Stromal cell of bone marrow (primary cell): Measurements from ENCODE around the gene CBLB.

Source experiments
- DNase-seq: peaks from one replicate; pipeline ENCODE4 v3.0.0-alpha.2; 2012; ENCODE audit warnings: low read depth

Gene CBLB

DNA sequence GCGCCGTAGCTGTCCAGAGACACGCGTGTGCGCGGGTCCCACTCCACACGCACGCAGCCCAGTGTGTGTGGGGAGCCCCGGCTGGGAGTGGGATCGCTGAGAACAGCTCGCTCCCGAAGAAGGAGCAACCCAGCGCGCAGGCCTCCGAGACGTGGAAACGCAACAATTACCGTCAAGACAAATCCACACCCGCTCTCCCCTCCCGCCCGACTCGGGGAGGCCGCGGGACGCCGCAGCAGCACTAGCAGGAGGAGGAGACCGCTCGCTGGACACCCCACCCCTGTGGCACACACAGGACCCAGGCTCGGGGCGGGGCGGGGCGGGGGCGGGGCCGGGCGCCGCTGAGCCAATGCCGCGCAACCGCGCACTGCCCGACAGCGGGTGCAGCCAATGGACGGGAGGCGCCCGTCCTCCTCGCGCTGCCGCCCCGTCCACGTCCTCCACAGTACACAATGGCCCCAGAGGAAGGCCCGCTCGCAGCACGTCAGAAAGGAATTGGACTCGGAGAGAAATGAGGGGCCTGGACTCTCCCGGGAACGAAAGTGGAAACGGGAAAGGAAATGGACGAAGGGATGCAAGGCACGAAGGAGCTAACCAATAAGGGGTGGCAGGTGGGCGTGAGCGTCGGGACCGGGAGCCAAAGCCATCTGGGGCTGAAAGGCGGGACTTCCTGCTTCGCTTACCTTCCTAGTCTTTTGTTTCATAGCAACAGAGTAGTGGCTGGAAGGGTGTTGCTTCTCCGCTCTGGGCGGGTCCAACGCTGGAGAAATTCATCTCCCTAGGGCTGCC is at the start of gene CBLB:
TSS of gene CBLB (minus strand) at position 271 of the 789 bp plus-strand sequence. CDS start 1,435 bp downstream, outside the sequence.
- DNase-seq, result peak; percentile 98

GRCh38 chr3:105916767-105917166 is 48.0 kb upstream of the CBLB start:
- DNase-seq, result no peak

DNA sequence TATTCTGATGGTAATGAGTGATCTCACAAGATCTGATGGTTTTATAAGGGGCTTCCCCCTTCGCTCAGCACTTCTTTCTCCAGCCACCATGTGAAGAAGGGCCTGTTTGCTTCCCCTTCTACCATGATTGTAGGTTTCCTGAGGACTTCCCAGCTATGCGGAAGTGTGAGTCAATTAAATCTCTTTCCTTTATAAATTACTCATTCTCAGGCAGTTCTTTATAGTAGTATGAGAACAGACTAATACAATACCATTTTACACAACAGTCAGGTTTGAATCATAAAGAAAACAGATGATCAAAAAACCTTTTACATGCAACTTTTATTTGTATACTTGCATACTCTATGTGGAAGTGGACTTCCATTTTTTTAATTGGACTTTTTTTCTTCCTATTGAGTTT is 46.7 kb upstream of the CBLB start:
- DNase-seq, result no peak

DNA sequence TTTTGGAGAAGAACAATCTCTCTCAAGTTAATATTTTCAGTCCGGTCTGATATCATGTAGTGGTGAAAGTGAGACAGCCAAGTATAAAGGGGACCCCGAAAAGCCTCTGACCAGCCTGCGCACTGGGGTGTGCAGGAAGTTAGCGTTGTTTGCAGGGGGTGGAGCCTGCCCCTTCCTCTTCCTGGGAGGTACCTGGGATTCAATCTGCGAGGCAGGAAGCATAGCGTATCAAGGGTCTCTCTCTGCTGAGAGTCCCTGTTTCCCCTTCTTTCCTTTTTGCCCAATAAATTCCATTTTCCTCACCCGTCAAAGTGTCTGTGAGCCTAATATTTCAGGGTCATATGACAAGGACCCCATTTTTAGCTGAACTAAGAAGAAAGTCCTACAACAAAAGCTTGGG is 44.8 kb upstream of the CBLB start:
- DNase-seq, result no peak

DNA sequence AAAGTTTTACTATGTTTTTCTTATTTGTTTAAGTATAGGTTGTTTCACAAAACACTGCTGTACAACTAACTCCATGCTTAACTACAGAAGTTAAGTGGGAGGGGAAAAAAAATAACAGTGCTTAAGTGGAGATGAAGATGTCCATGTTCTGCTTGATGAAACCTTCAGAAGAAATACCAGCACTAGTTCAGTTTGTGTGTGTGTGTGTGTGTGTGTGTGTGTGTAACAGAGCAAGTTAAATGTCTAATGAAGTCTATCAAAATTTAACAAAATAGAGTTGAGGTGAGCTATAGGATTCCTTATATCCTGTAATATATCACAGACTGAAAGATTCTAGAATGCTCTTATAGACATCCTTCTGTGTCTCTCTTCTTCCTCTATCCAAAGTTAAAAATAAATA is 44.1 kb upstream of the CBLB start:
- no peak for DNase-seq

GRCh38 chr3:105911496-105911895 is 42.7 kb upstream of the CBLB start:
- no peak for DNase-seq

- no peak for DNase-seq
Observed at GRCh38 chr3:105907777-105908176, 39.0 kb upstream of the CBLB start.

DNA sequence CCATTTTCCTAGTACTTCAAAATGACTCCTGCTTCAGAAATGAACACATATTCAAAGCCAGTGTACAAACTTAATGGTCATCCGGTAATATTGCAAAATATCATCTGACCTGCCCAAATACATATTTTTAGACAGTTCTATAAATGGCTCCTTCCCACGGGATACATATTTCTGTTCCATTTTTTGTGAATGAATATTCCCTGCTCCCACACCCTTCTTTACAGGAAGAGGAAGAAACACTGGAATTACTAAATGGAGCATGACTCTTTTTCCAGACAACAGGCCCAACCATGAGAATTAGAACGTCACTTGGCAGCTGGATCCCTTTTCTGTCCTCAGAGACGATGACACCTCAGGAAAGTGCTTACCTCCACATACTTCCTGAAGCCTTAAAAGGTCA is 38.0 kb upstream of the CBLB start:
- DNase-seq, result peak; percentile 96

- DNase-seq, result no peak
Observed at GRCh38 chr3:105906345-105906744, 37.5 kb upstream of the CBLB start.

DNA sequence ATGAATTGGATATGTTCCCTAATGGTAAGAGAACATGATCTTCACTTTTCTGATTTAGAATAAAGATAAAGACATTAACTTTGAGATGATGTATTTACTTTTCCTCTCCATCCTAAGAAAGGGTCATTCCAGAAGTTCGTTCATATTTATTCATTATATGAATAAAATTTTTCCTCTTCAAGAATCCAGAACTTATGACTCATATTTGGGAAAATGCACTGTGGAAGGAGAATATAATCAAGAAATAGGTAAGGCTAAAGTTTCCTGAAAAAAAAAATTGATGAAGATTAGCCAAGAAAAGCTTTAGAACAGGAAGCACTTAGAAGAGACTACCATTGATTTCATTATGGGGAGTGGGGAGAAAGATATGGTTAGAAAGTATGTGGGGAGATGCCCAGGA is 36.5 kb upstream of the CBLB start:
- no peak for DNase-seq

DNA sequence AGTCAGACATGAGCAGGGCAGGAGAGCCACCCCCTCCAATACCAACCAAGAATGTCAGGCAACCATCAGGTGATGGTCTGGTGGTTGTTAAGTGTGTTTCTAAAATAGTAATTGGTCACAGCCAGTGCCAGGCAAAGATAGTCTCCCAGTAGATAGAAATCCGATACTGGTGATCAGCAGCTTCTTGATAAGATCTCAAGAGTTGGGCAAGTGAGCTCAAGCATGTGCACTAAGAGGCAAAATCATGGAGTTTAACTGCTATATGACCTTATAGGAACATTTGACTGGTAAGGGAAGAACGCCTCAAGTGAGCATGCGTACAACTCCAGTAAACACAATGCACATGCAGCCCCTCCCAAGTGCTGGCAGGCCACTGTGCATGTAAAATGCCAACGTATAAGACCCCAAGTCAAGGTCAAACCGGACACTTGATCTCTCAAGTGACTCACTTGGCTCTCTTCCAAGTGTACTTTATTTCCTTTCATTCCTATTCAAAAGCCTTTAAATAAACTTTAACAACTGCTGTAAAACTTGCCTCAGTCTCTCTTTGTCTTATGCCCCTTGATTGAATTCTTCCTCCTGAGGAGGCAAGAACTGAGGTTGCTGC is 36.0 kb upstream of the CBLB start:
- no peak for DNase-seq

DNA sequence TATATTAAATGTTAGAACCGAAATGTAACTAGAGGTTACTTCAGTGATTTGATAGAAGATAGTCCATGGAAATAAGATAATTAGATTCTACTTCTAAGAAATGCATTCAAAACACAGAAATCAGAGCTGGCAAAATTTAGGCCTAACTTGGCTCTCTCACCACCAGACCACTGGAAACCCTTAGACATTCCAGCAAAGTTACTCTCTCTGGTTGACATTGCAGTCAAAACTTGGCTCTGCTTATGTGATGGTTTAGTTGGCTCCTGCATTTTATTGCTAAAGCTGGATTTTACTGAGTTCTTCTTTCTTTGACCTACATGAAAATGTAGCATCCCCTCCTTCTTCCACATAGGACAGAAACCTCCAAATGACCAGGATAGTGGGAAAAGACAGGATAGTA is 35.4 kb upstream of the CBLB start:
- DNase-seq, result no peak

DNA sequence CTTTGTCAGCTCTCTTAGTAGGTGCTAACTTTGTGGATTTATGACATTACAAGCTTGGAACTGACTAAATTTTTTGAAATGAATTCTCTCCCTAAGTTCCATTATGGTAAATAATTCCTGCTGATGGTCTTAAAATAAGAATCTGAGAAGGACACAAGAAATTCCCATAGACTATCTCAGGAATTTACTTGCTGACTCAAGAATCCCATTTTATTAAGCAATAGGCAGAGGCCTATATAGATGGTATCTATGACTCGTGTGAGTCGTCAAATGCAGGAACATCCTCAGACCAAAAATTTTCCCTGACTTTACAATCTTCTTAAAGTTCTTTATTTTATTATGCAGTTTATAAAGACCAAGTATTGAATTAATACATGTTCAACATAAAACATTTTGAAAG is 30.7 kb upstream of the CBLB start:
- no peak for DNase-seq

DNA sequence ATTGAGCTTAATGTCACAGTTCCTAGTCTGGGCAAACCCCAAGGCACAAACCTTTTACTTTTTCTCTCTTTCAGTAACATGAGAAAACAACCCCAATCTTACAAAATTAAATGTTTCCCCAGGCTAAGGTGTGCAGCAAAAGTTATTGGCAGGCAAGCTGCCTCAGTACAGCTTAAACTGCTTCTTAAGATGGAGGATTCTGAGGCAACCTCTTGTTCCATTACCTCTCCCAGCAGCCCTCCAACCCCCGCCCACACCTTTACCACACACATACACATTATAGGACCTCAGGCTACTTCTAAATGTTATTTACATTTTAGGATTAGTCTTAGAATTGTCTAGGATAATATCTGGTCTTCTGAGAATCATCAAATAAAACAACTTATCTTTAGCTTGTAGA is 22.3 kb upstream of the CBLB start:
- no peak for DNase-seq

DNA sequence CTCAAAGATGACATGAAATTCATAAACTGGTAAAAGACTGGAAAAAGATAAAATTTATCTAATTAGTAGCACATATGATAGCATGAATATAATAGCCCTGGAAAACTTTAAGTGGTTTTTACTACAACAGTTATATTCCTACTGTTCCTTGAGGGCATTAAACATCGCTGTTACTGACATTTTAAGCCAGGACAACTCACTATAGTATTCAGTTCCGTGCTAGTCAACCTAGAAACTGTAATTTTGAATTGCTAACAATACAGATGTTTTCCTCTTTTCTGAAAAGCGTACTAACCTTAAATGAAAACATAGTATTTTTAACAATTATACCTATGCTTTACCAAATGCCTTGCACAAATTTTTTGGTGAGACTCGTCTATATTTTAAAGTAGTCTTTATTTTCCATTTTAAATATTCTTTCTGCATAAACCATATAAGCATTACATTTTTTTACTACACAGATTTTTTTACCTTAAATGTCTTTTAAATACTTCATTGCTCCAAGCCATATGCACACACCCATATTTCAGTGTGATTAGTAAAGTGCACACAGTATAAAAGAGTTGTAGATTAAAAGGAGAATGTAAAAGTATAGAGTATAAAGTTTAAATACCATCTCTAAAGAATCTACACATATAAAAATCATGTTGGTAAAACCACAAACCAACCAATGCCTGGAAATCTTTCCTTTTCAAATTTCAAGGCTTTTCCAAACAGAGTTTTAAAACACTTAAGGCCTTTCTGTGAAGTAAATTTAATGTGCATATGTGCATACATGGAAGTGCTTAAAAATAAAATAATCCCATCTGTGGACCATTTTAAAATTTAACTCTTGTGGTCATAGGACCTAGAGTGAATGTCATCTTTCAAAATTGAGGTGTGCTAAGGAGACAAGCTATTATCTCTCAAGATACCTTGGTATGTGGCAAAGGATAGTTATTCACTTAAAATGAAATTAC is 20.1 kb upstream of the CBLB start:
- no peak for DNase-seq

DNA sequence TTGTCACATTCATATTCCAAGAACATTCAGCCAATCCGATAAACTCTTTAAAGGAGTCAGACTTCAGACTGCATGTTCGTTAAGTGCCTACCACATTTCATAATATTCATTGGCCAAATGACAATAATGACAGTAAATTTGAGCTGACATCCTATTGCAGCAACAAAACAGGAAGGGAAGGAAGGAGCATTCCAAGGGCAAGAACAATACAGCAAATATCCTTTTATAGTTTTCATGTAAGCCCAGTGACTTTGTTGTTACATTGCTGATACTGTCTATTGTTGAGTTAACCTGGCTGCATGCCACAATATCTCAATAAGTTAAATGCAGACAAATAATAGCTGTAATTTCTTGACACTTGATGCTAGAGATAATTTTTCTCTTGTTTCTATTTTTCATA is 16.4 kb upstream of the CBLB start:
- no peak for DNase-seq

- DNase-seq, result no peak
Observed at GRCh38 chr3:105883798-105884377, 15.1 kb upstream of the CBLB start.

DNA sequence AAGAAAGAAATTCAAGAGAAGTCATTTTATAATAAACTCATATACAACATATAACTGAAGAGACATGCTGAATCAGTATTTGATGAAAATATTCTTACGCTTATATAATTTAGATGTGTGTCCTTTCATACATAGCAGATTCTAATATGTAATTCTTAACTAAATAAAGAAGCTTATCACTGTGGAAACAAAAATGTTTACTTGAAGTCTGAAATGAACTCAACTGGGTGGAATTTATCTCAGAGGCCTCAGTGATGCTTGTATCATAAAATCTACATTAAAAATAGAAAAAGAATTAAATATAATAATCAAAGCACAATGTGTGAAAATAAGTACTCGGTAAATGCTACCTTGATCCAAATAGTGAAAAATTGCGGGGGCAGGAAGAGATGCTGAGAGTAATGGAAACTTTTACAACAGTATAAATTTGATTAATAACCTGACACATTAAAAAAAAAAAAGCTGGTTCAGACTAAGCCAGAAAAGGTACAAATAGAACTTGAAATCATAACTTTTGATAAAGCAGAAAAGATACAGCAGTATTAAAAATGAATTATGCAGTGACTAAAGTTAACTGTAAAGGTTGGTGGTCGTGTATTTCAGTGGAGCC is 12.0 kb upstream of the CBLB start:
- DNase-seq, result no peak

- no peak for DNase-seq
Observed at GRCh38 chr3:105878061-105878460, 9.2 kb upstream of the CBLB start.

DNA sequence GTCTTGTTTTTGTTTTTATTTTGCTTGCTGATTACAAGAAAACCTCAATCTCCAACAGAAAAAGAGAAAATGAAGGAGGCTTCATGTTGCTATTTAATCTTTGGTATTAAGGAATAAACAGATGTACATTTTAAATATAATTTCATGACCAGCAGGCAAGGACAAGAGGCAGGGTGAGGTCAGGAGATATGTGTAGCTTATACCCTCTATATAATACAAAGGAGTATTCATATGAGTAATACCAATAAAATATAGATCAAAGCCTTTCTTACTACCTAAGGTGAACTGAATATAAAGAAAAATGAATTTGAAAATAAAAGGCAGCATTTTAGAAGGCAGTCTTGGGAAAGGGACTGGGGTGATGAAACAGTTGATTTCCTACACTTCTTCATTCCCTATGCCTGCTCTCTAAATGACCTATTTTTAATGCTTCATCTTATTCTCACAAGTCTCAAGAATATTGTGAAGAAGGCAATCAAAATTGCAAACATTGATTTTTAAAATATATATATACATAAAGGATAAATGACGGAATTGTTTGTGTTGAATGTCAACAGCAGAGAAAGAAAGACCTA is 8.6 kb upstream of the CBLB start:
- no peak for DNase-seq

DNA sequence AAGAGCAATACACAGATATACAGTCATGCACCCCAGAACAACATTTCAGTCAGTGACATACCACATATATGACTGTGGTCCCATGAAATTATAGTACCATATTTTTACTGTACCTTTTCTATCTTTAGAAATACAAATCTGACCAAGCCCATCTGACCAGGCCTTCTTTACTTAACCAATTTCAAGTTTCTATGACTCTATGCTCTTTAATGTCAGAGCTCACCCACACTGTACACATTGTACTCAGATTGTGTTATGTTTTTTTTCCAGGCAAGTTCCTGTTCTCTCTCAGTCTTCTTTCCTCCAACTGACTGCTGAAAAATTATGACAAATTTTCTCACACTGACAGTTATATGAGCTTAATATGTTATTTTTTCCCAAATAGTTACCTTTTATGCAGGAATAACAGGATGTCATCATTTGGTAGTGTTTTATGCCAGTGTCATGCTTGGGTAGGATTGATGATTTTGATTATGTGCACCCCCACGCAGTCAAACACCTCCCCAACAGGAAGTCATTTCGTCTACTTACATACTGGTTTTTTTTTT is 8.0 kb upstream of the CBLB start:
- DNase-seq, result no peak
